T-cell (primary cell): ENCODE measurements around the gene FHIT. TPM values are rescaled to one million over a fixed set of nuclear protein-coding genes. Genes with fewer than 3 reads are reported as not detected.

Experiments used
- ATAC-seq, 4 experiments: fragments of 200-7000 bp in 3 of 4; fragments of 150-1000 bp in 1 of 4; cut with Tn5 transposase; replicated peaks in 1 of 4; 1 replicate in 3 of 4; 2 replicates in 1 of 4; pipeline ENCODE4 v1.10.0; 2021; ENCODE audit warnings: moderate library complexity in 3 of 4, mild to moderate bottlenecking in 2 of 4, moderate number of reproducible peaks in 1 of 4
- CTCF ChIA-PET, 2 donors: fragments of 300-600 bp; sonication (Branson Sonifier 250); formaldehyde crosslinking; loops; one replicate each; lab custom pipeline; 2022; ENCODE audit warnings: antibody characterized with exemption in 2 of 2; lab: Charles Lee
- POLR2A ChIA-PET, 2 donors: fragments of 300-600 bp; sonication (Branson Sonifier 250); formaldehyde crosslinking; loops; one replicate each; lab custom pipeline; 2022; ENCODE audit warnings: antibody characterized with exemption in 2 of 2; lab: Charles Lee
- DNase-seq, 35 experiments: peaks; one replicate each; pipeline versions ENCODE4 v3.0.0 to v3.0.0-alpha.2; 2013 to 2023
- H3K27ac ChIP-seq: one replicate; pipeline ENCODE4 v1.5.1; 2013; ENCODE audit warnings: low read length
- H3K27me3 ChIP-seq, 2 experiments: replicated peaks in 1 of 2; 1 replicate in 1 of 2; 2 replicates in 1 of 2; pipeline versions ENCODE4 v1.6.1 to v1.7.0; 2013; ENCODE audit warnings: low read length in 1 of 2, mixed read lengths in 1 of 2; ENCODE audit not compliant: control insufficient read depth in 2 of 2, insufficient read depth in 2 of 2; ENCODE audit errors: extremely low read depth in 1 of 2
- H3K36me3 ChIP-seq, 2 donors: 1 replicate in 1 of 2; 2 replicates in 1 of 2; pipeline versions ENCODE4 v1.6.1 to v1.7.0; 2013; ENCODE audit warnings: low read length in 1 of 2; ENCODE audit not compliant: control insufficient read depth in 2 of 2, insufficient read depth in 1 of 2; ENCODE audit errors: extremely low read depth in 1 of 2
- H3K4me1 ChIP-seq, 2 experiments: 1 replicate in 1 of 2; 2 replicates in 1 of 2; pipeline versions ENCODE4 v1.6.1 to v1.7.0; 2013; ENCODE audit warnings: low read length in 2 of 2, mixed read lengths in 1 of 2; ENCODE audit not compliant: insufficient read depth in 2 of 2, control insufficient read depth in 1 of 2; ENCODE audit errors: extremely low read depth in 1 of 2
- H3K4me3 ChIP-seq, 2 donors: 1 replicate in 1 of 2; 2 replicates in 1 of 2; pipeline versions ENCODE4 v1.5.1 to v1.7.0; 2013; ENCODE audit warnings: mild to moderate bottlenecking in 2 of 2, low read length in 1 of 2, moderate library complexity in 1 of 2; ENCODE audit not compliant: control insufficient read depth in 1 of 2; ENCODE audit errors: extremely low read depth in 1 of 2
- H3K9me3 ChIP-seq: 2 replicates; pipeline ENCODE4 v1.7.0; 2013
- H3K27ac Mint-ChIP-seq, 2 donors: one replicate each; pipeline ENCODE4 v1.8.0; 2020 to 2021; ENCODE audit warnings: mild to moderate bottlenecking in 2 of 2, mixed read lengths in 2 of 2
- H3K27me3 Mint-ChIP-seq, 2 donors: one replicate each; pipeline ENCODE4 v1.8.0; 2021 to 2022; ENCODE audit warnings: mixed read lengths in 2 of 2
- H3K36me3 Mint-ChIP-seq: one replicate; pipeline ENCODE4 v1.8.0; 2021; ENCODE audit warnings: mixed read lengths
- H3K4me1 Mint-ChIP-seq, 3 donors: one replicate each; pipeline ENCODE4 v1.8.0; 2020 to 2022; ENCODE audit warnings: mixed read lengths in 3 of 3, mild to moderate bottlenecking in 1 of 3
- H3K4me3 Mint-ChIP-seq, 3 donors: one replicate each; pipeline ENCODE4 v1.8.0; 2020 to 2022; ENCODE audit warnings: mild to moderate bottlenecking in 3 of 3, mixed read lengths in 3 of 3, moderate library complexity in 3 of 3
- H3K9me3 Mint-ChIP-seq, 3 donors: one replicate each; pipeline ENCODE4 v1.8.0; 2020 to 2022; ENCODE audit warnings: mixed read lengths in 3 of 3
- WGBS: methylation state at CpG from one replicate; pipeline ENCODE4 v1.1.5; 2013; ENCODE audit warnings: missing lambda C conversion rate; ENCODE audit not compliant: insufficient coverage; 5-methylcytosine and 5-hydroxymethylcytosine counted together
- total RNA-seq, 35 experiments: library from RNA in 6 of 35; stranded (reverse) in 6 of 35; fragments of 120-200 nt in 1 of 35; gene quantifications; one replicate each; pipeline versions ENCODE4 v1.2.1 to v1.2.4 and lab custom pipeline; 2013 to 2026

FHIT gene
- total RNA-seq, 5 donors from 2014 or later (not counting 1 experiment from before 2014, with no cell fraction given) = 33.1 to 197 (median 78.3) TPM

DNA sequence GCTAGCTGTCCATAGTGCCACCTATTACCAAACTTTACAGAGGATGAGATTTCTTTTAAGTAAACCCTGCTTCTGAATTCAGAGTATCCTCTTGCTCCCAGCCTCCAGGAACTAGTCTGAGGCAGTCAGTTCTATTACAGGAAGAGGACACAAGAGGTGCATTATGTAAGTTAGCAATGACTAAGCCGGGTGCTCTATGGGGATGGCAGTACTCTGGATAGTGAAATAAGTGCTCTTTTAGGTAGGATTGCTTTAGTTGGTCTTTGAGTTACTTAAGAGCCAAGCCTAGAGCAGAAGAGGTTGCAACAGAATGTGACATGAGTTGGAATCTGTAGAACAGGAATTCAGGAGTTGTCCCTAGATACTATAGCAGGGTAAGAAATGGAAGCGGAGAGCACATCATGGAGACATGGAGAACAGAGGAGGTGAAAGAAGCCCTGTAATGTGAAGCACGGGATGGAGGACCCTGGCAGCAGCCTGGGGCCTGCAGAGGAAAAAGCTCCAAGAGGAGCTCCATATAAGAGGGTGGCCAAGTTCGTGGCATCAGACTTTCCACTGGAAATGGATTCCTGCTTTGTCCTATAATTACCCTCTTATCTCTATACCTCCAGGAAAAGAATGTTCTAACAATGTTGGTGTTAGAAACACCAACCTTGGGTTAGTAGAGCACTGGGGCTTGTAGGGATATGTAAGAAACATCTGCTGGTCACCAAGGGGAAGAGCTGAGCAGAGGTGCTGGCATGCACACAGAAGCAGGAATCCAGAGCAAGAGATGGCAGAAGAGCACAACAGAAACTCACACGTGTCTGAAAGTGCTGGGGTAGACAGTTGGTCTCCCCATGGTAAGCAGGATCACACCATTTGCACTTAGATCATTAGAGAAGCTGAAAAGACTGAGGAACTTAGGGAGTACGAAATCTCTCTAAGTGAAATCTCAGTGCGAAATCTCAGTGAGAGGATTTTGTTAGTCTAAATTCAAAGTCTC lies 851.1 kb downstream of the FHIT start:
- H3K9me3 Mint-ChIP-seq = peaks cover 0 to 7% (median 0%) of the 10 kb centered on the region in 3 donors
- ATAC-seq (no peak), DNase-seq (no peak)
- no peaks in the 10 kb centered on the region for H3K4me1 ChIP-seq
- no peaks in the 10 kb centered on the region for H3K36me3 Mint-ChIP-seq
- H3K27me3 Mint-ChIP-seq = no peaks in the 10 kb centered on the region
- no peak overlapping the region for H3K4me3 Mint-ChIP-seq
- no peaks in the 10 kb centered on the region for H3K9me3 ChIP-seq
- H3K27me3 ChIP-seq = no peaks in the 10 kb centered on the region
- ChIA-PET POLR2A (no interaction called here), CTCF (no interaction called here)
- H3K4me1 Mint-ChIP-seq = peaks cover 0 to 7% (median 0%) of the 10 kb centered on the region in 3 donors
- WGBS = 95% methylated on average over 2 of the region's 7 CpGs
- no peaks in the 10 kb centered on the region for H3K36me3 ChIP-seq
- H3K27ac ChIP-seq = no peak overlapping the region
- H3K4me3 ChIP-seq = no peak overlapping the region
- no peak overlapping the region for H3K27ac Mint-ChIP-seq

DNA sequence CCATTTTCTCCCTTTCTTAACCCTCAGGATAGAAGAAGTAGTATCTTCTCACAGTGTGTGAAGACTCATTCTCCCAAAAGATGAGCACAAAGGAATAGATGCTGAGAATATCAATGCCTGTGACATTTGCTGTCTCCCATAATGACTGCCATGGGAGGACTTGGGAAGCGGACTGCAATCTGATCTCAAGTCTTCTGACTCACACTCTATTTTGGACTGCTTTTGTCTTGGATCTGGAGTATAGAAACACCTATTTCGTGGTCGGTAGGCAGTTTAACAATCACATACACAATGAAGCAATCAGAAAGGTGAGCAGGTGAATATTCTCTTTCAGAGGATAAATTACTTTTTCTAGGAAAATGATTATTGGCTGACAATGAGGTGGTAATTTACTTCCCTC lies 852.0 kb downstream of the FHIT start:
- no peak for ATAC-seq
- Histone ChIP-seq H3K4me1 (no peaks in the 10 kb centered on the region), H3K27me3 (no peaks in the 10 kb centered on the region), H3K27ac (no peak overlapping the region), H3K4me3 (no peak overlapping the region), H3K9me3 (no peaks in the 10 kb centered on the region), H3K36me3 (no peaks in the 10 kb centered on the region)
- H3K9me3 Mint-ChIP-seq = peaks cover 0 to 7% (median 0%) of the 10 kb centered on the region in 3 donors
- CTCF ChIA-PET = no interaction called here
- no peak for DNase-seq
- no peaks in the 10 kb centered on the region for H3K27me3 Mint-ChIP-seq
- no peaks in the 10 kb centered on the region for H3K36me3 Mint-ChIP-seq
- H3K4me3 Mint-ChIP-seq = no peak overlapping the region
- POLR2A ChIA-PET = no interaction called here
- no CpG with 5 or more reads among the region's 3 CpGs for WGBS
- peaks cover 0 to 7% (median 0%) of the 10 kb centered on the region in 3 donors for H3K4me1 Mint-ChIP-seq
- H3K27ac Mint-ChIP-seq = no peak overlapping the region

DNA sequence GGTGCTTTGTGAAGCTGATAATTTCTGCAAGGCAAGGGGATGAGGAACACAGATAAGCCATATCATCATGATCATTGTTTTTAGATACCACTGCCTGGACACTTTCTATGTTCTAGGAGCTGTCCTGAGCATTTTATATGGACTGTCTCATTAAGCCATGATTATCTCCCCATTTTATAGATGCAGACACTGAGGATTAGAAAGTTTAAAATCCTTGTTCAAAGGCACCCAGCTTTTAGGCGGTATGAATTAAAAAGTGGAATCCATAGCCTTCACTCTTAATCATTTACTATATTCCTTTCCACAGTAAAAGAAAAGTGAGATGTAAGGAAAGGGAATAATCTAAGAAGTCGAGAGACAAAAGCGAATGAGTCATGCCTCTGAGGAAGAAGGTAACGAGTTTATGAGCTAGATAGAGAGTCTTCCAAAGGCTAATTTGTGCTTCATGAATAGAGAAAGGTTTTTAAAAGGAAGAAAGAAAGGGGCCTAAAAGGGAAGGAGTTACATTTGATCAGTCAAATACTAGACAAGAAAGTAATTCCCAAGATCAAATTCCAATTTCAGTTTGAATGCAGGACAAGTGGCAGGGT lies 856.0 kb downstream of the FHIT start:
- H3K27me3 ChIP-seq = no peaks in the 10 kb centered on the region
- CTCF ChIA-PET = no interaction called here

DNA sequence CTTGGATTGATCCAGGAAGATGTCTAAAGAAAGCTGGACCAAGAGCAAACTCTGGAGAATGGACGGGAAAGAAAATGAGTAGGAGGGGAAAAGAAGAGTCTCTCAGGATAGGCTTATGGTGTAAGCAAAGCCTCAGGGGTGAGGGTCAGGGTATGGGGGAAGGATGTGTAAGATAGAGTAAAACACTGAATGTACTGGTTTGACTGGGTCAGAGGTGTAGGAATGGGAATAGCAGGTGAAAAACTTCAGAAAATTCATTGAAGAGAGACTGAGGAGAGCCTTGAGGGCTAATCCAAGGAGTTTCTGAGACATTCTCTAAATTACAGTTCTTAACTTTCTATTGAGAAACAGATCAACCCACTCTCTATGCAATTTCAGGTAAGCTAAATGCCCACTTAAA lies 857.3 kb downstream of the FHIT start:
- no peak for DNase-seq
- no peaks in the 10 kb centered on the region for H3K4me1 ChIP-seq
- no peaks in the 10 kb centered on the region for H3K9me3 ChIP-seq
- WGBS = 82% methylated on average over 1 of the region's 1 CpG
- Mint-ChIP-seq H3K4me1 (no peaks in the 10 kb centered on the region), H3K9me3 (peaks cover 0 to 7% (median 0%) of the 10 kb centered on the region in 3 donors), H3K4me3 (no peak overlapping the region), H3K27me3 (no peaks in the 10 kb centered on the region), H3K27ac (no peak overlapping the region), H3K36me3 (no peaks in the 10 kb centered on the region)
- H3K36me3 ChIP-seq = no peaks in the 10 kb centered on the region
- no peaks in the 10 kb centered on the region for H3K27me3 ChIP-seq
- no peak overlapping the region for H3K27ac ChIP-seq
- ChIA-PET CTCF (no interaction called here), POLR2A (no interaction called here)
- H3K4me3 ChIP-seq = no peak overlapping the region
- ATAC-seq = no peak

More for the DNA sequence above, 856.0 kb downstream of the FHIT start:
- POLR2A ChIA-PET = no interaction called here
- no peak overlapping the region for H3K27ac Mint-ChIP-seq
- peaks cover 0 to 7% (median 0%) of the 10 kb centered on the region in 3 donors for H3K9me3 Mint-ChIP-seq
- no peaks in the 10 kb centered on the region for H3K9me3 ChIP-seq
- no peak overlapping the region for H3K27ac ChIP-seq
- H3K27me3 Mint-ChIP-seq = no peaks in the 10 kb centered on the region
- DNase-seq = no peak
- H3K4me1 Mint-ChIP-seq = peaks cover 0 to 6% (median 0%) of the 10 kb centered on the region in 3 donors
- H3K4me3 Mint-ChIP-seq = no peak overlapping the region
- no peak for ATAC-seq
- H3K4me1 ChIP-seq = no peaks in the 10 kb centered on the region
- H3K4me3 ChIP-seq = no peak overlapping the region
- WGBS = 96% methylated on average over 3 of the region's 4 CpGs
- H3K36me3 Mint-ChIP-seq = no peaks in the 10 kb centered on the region
- no peaks in the 10 kb centered on the region for H3K36me3 ChIP-seq

DNA sequence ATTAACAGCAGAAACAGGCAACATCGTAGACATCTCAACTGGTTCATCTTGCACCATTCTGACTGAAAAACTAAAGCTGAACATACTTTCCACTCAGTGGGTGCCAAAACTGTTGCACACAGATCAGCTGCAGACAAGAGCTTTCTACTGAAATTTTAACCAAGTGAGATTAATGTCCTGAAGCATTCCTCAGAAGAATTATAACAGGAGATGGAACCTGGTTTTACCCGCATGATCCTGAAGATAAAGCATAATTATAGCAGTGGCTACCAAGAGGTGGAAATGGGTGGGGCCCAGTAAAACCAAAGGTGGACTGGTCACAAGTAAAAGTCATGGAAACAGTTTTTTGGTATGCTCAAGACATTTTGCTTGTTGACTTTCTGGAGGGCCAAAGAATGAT lies 858.8 kb downstream of the FHIT start:
- no peak overlapping the region for H3K27ac Mint-ChIP-seq
- H3K27me3 Mint-ChIP-seq = no peaks in the 10 kb centered on the region
- H3K9me3 Mint-ChIP-seq = no peaks in the 10 kb centered on the region
- H3K4me3 Mint-ChIP-seq = no peak overlapping the region
- H3K4me1 ChIP-seq = no peaks in the 10 kb centered on the region
- no peaks in the 10 kb centered on the region for H3K27me3 ChIP-seq
- no peak for DNase-seq
- H3K36me3 Mint-ChIP-seq = no peaks in the 10 kb centered on the region
- H3K27ac ChIP-seq = no peak overlapping the region
- POLR2A ChIA-PET = no interaction called here
- WGBS = 100% methylated on average over 1 of the region's 2 CpGs
- CTCF ChIA-PET = no interaction called here
- ATAC-seq = no peak
- H3K36me3 ChIP-seq = no peaks in the 10 kb centered on the region
- H3K4me1 Mint-ChIP-seq = no peaks in the 10 kb centered on the region
- no peaks in the 10 kb centered on the region for H3K9me3 ChIP-seq
- no peak overlapping the region for H3K4me3 ChIP-seq

DNA sequence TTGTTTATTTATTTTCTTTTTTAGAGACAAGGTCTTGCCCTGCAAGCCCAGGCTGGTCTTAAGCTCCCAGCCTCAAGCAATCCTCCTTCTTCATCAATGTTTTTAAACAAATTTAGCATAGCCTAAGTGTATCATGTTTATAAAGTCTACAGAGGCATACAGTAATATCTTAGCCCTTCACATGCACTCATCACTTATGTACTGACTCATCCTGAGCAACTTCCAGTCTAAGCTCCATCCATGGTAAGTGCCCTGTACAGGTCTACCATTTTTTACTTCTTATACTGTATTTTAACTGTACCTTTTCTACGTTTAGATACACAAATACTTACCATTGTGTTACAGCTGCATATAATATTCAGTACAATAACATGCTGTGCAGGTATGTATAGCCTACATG lies 860.0 kb downstream of the FHIT start:
- WGBS = no CpG with 5 or more reads among the region's 1 CpG
- H3K27ac ChIP-seq = no peak overlapping the region

More for the DNA sequence above, 860.0 kb downstream of the FHIT start:
- no peaks in the 10 kb centered on the region for H3K27me3 Mint-ChIP-seq
- H3K4me3 ChIP-seq = no peak overlapping the region
- no peaks in the 10 kb centered on the region for H3K4me1 Mint-ChIP-seq
- DNase-seq (no peak), ATAC-seq (no peak)
- H3K27me3 ChIP-seq = no peaks in the 10 kb centered on the region
- H3K9me3 Mint-ChIP-seq = no peaks in the 10 kb centered on the region
- POLR2A ChIA-PET = no interaction called here
- no peaks in the 10 kb centered on the region for H3K36me3 ChIP-seq
- no peaks in the 10 kb centered on the region for H3K9me3 ChIP-seq
- CTCF ChIA-PET = no interaction called here
- H3K36me3 Mint-ChIP-seq = no peaks in the 10 kb centered on the region
- no peak overlapping the region for H3K27ac Mint-ChIP-seq
- H3K4me3 Mint-ChIP-seq = no peak overlapping the region
- no peaks in the 10 kb centered on the region for H3K4me1 ChIP-seq
